Fibroblast of villous mesenchyme (primary cell): Measurements from ENCODE around the gene RIMS4. TPM values are rescaled to one million over a fixed set of nuclear protein-coding genes. Genes with fewer than 3 reads are reported as not detected.

Source experiments
- DNase-seq: peaks from one replicate; pipeline ENCODE4 v3.0.0-alpha.2; 2010; ENCODE audit warnings: low read depth
- H3K4me3 ChIP-seq: 2 replicates; pipeline ENCODE4 v1.5.1; 2011; ENCODE audit warnings: low read depth, mild to moderate bottlenecking, low read length
- total RNA-seq: library from RNA; depleted of rRNA; stranded (reverse); fragments of >200 nt; gene quantifications from 2 replicates; pipeline ENCODE4 v1.2.3, GENCODE V29; 2012
- TF ChIP-seq, protein P1 (sequence below): IDR thresholded peaks from 2 replicates; pipeline ENCODE4 v1.5.1; 2012; ENCODE audit warnings: low read depth, mild to moderate bottlenecking, low read length; ENCODE audit not compliant: insufficient read depth

RIMS4 gene
- total RNA-seq, 1 donor, result not detected

DNA sequence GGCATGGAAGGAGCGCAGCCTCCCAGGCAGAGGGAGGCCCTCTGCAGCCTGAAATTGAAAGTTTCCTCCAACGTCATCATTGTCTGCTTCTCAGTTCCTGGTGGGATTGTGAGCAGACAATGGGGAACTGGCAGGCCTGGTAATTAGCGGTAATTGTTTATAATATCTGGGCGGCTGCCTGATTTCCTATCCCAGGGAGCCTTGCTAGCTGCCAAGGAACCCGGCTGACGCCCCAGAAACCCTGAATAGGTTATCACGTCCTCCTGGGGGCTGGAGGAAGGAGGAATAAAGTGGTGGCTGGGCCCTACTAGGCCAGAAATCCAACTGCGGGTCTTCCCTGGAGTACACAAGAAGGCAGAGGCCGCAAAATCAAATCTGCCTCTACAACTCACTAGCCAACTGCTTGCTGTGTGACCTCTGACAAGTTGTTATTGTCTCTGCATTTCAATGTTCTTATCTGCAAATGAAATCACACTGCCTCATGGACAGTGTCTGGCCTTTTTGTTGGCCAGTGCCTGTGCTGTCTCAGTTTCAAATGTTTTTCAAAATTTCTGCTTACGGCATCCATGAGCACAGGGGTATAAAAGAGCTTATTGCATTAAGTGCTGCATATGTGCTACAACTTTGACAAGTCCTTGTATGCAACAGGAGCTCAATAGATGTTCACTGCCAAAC is 47.7 kb downstream of the RIMS4 start:
- DNase-seq, result no peak
- TF ChIP-seq, protein P1, sequence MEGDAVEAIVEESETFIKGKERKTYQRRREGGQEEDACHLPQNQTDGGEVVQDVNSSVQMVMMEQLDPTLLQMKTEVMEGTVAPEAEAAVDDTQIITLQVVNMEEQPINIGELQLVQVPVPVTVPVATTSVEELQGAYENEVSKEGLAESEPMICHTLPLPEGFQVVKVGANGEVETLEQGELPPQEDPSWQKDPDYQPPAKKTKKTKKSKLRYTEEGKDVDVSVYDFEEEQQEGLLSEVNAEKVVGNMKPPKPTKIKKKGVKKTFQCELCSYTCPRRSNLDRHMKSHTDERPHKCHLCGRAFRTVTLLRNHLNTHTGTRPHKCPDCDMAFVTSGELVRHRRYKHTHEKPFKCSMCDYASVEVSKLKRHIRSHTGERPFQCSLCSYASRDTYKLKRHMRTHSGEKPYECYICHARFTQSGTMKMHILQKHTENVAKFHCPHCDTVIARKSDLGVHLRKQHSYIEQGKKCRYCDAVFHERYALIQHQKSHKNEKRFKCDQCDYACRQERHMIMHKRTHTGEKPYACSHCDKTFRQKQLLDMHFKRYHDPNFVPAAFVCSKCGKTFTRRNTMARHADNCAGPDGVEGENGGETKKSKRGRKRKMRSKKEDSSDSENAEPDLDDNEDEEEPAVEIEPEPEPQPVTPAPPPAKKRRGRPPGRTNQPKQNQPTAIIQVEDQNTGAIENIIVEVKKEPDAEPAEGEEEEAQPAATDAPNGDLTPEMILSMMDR, result no peak
- no peak overlapping the region for H3K4me3 ChIP-seq

DNA sequence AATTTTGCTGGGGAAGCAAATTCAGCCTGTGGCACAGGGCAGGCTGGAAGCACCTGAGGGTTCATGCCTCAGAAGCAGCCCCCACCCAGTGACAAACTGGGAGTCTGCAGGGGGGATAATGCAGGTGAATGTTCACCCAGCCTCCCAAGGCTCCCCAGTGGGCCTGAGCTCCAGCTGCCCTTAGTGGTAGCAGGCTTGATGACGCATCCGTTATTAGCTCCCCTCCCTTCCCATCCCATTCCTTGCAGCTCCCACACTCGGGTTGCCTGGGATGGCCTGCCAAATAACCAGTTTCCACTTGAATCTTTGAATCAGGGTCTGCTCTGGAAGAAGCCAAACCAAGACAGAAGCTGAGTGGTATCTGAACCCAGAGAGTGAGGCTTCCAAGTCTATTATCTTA is 48.9 kb downstream of the RIMS4 start:
- H3K4me3 ChIP-seq, result no peak overlapping the region
- no peak for DNase-seq
- TF ChIP-seq, protein P1, result no peak

DNA sequence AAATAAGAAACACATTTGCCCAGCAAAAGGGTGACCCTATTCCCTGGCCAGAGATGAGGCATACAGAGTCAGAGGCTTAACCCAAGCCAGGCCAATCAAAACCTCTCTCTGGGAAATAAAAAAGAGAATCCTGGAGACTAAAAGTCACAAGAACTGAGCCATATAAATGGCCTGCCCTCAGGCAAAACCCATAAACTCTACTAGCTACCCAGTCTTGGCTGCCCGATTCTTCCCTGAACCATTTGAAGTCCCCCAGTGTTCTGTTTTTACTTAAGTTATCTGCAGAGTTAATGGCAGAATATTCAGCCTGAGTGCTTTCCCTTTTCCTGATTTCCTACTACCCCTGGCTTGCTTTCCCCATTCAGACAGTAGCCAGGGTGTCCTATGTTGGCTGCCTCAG is 50.8 kb downstream of the RIMS4 start:
- DNase-seq, result no peak
- TF ChIP-seq, protein P1, result no peak

DNA sequence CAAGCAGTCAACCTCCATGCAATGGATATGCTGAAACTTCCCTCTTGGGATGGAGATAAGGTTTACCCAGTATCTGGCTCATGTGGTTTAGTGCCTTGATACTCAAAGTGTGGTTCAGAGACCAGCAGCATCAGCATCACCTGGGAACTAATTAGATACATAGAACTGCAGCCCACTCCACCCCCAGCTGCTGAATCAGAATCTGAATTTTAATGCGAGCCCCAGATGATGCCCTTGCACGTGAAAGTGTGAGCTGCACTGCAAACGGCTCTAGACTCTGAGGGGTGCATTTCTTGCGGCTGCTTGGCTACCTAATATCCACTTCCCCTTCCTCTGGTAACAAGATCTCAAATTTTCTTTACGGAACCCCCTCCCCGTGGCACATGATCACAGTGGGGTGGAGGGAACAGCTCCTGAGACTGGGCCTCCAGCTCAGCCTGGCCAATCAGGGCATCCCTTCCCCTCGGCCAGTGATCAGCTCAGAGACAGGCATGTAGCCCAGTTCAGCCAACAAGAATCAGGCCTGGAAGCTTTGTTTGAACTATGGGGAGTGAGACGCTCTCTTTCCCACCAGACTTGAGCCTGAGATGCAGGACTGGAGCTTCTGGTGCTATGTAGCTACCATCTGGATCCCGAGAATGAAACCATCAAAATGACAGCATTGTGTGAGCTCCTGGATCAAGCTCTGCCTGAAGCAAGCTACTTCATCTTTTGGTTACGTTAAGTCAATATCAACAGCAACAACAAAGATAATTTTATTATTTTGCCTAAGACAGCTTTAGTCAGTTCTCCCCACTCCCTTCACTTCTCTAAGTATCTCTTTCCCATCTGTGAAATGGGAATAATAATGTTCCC is 51.9 kb downstream of the RIMS4 start:
- DNase-seq, result no peak
- no peak overlapping the region for H3K4me3 ChIP-seq
- TF ChIP-seq, protein P1, result no peak

More for the DNA sequence above, 50.8 kb downstream of the RIMS4 start:
- H3K4me3 ChIP-seq, result no peak overlapping the region

DNA sequence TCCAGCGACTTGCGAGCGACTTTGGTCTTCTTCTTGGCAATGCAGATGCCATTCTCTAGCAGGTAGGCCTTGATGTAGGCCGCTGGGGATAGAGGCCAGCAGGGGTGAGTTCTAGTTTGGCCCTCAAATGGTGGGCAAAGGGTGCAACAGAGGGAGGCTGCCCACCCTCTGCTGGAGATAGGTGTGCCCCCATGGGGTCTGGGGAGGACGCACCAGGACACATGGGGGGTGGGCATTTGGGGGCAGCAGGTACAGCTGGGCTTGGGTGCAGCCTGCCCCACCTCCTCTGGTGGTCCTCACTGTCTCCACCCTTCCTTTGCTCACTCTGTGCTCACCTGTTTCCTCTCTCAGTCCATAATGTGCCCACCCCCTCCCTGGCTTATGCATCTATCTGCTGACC is 53.4 kb downstream of the RIMS4 start:
- TF ChIP-seq, protein P1, result no peak
- DNase-seq, result no peak
- no peak overlapping the region for H3K4me3 ChIP-seq

DNA sequence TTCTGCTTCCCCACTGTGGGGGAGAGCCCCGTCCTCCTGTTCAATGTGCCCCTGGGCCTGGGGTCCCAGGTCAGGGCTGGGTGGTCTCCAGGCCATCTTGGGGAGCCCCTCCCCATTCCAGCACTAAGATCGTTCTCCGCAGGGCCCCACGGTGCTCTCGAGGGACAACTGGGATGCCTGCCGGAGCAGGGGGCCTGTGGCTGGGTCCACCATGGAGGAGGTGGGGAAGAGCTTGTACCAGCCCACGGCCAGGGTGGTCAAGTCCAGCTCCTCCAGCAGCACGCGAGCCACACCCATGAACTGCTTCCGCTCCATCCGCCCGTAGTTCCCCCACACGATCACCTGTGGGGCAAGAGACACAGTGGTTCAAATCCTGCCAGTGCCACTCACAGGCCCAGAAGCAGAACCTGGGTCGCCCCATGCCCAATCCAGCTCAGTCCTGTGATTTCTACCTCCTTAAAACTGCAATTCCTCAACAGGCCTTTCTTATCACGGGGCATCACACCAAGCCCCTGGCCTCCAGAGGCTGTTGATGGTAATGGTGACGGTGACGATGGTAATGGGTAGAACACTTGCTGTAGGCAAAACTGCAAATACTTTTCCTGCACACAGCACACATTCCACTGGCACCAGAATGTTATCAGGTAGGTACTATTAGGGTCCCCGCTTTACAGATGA is 54.2 kb downstream of the RIMS4 start:
- TF ChIP-seq, protein P1, result no peak
- H3K4me3 ChIP-seq, result no peak overlapping the region
- DNase-seq, result no peak
